GM19025 (cell line): ENCODE results near the gene IGSF23.
"Not testable (repeated sequence)": the region's sequence is repeated elsewhere in the genome, so short reads cannot be mapped to it uniquely, and the experiment has no call there.

ENCODE experiments used
- ATAC-seq: cut with Tn5 transposase; IDR thresholded peaks from one replicate; pipeline ENCODE4 v1.9.1; 2021; ENCODE audit warnings: mild to moderate bottlenecking, low read depth, moderate library complexity; ENCODE audit not compliant: unreplicated experiment

Gene IGSF23

GRCh38 chr19:44658069-44658733, 44.8 kb downstream of the IGSF23 start:
- no peak for ATAC-seq

GRCh38 chr19:44660081-44660480, 46.7 kb downstream of the IGSF23 start:
- no peak for ATAC-seq

GRCh38 chr19:44661205-44661604, 47.8 kb downstream of the IGSF23 start:
- no peak for ATAC-seq

- ATAC-seq = no peak
These were observed 48.5 kb downstream of the IGSF23 start for GRCh38 chr19:44661904-44662303.

GRCh38 chr19:44662691-44663385, 49.5 kb downstream of the IGSF23 start:
- ATAC-seq = no peak

GRCh38 chr19:44663996-44664395, 50.6 kb downstream of the IGSF23 start:
- ATAC-seq = no peak

- ATAC-seq = no peak
These were observed 51.6 kb downstream of the IGSF23 start for GRCh38 chr19:44664976-44665375.

- no peak for ATAC-seq
These were observed 53.6 kb downstream of the IGSF23 start for GRCh38 chr19:44666852-44667556.

GRCh38 chr19:44668985-44669764, 55.8 kb downstream of the IGSF23 start:
- no peak for ATAC-seq

- not testable (repeated sequence) for ATAC-seq
These were observed 56.7 kb downstream of the IGSF23 start for GRCh38 chr19:44670027-44670426.

GRCh38 chr19:44671400-44671799, 58.0 kb downstream of the IGSF23 start, which contains the start of gene CEACAM19:
TSS of gene CEACAM19 (plus strand) at chr19:44671482. CDS start at chr19:44671932, 450 bp downstream.
- ATAC-seq = no peak

- ATAC-seq = no peak
These were observed 58.9 kb downstream of the IGSF23 start for GRCh38 chr19:44672226-44672625.

- ATAC-seq = no peak
These were observed 60.1 kb downstream of the IGSF23 start for GRCh38 chr19:44673510-44673909.

GRCh38 chr19:44675521-44675920, 62.2 kb downstream of the IGSF23 start:
- no peak for ATAC-seq

GRCh38 chr19:44677019-44677811, 63.9 kb downstream of the IGSF23 start:
- no peak for ATAC-seq

GRCh38 chr19:44680536-44680935, 67.2 kb downstream of the IGSF23 start:
- no peak for ATAC-seq

- no peak for ATAC-seq
These were observed 68.8 kb downstream of the IGSF23 start for GRCh38 chr19:44681992-44682790.

- ATAC-seq = no peak
These were observed 69.4 kb downstream of the IGSF23 start for GRCh38 chr19:44682807-44683206.
